Hepatocyte (in vitro differentiated cells): Measurements from ENCODE around the gene MAN2A1. TPM values are rescaled to one million over a fixed set of nuclear protein-coding genes. Genes with fewer than 3 reads are reported as not detected.

Source experiments
- DNase-seq: peaks from one replicate; pipeline ENCODE4 v3.0.0-alpha.2; 2016; ENCODE audit warnings: low spot score
- H2AFZ ChIP-seq: fragments of 200-600 bp; sonication (generic); 2 replicates; pipeline ENCODE4 v1.6.0; 2016; ENCODE audit warnings: antibody characterized with exemption, mild to moderate bottlenecking
- H3K27ac ChIP-seq: fragments of 200-600 bp; sonication (generic); 2 replicates; pipeline ENCODE4 v1.5.1; 2016; ENCODE audit warnings: mild to moderate bottlenecking
- H3K27me3 ChIP-seq: fragments of 200-600 bp; sonication (generic); 2 replicates; pipeline ENCODE4 v1.6.1; 2016
- H3K36me3 ChIP-seq: fragments of 200-600 bp; sonication (generic); replicated peaks from 2 replicates; pipeline ENCODE4 v1.5.1; 2016; ENCODE audit warnings: low read depth; ENCODE audit not compliant: insufficient read depth
- H3K4me1 ChIP-seq: fragments of 200-600 bp; sonication (generic); 2 replicates; pipeline ENCODE4 v1.5.1; 2016; ENCODE audit warnings: mild to moderate bottlenecking, moderate library complexity; ENCODE audit not compliant: insufficient read depth
- H3K4me2 ChIP-seq: fragments of 200-600 bp; sonication (generic); 2 replicates; pipeline ENCODE4 v1.6.0; 2016
- H3K4me3 ChIP-seq: fragments of 200-600 bp; sonication (generic); 2 replicates; pipeline ENCODE4 v1.5.1; 2016; ENCODE audit warnings: mild to moderate bottlenecking
- H3K79me2 ChIP-seq: fragments of 200-600 bp; sonication (generic); 2 replicates; pipeline ENCODE4 v1.6.0; 2017; ENCODE audit warnings: mild to moderate bottlenecking
- H3K9me2 ChIP-seq: fragments of 200-600 bp; sonication (generic); replicated peaks from 2 replicates; pipeline ENCODE4 v1.6.0; 2017; ENCODE audit warnings: mild to moderate bottlenecking; ENCODE audit not compliant: insufficient read depth
- H3K9me3 ChIP-seq: fragments of 200-600 bp; sonication (generic); 2 replicates; pipeline ENCODE4 v1.5.1; 2016; ENCODE audit warnings: low read depth, mild to moderate bottlenecking
- H4K20me1 ChIP-seq: fragments of 200-600 bp; sonication (generic); 2 replicates; pipeline ENCODE4 v1.6.0; 2016; ENCODE audit warnings: mild to moderate bottlenecking; ENCODE audit not compliant: insufficient read depth, poor library complexity, severe bottlenecking
- EZH2 ChIP-seq: fragments of 200-600 bp; sonication (generic); IDR thresholded peaks from 2 replicates; pipeline ENCODE4 v1.6.1; 2016; ENCODE audit warnings: antibody characterized with exemption, mild to moderate bottlenecking, borderline replicate concordance
- EZH2phosphoT487 ChIP-seq: fragments of 200-600 bp; sonication (generic); IDR thresholded peaks from one replicate; pipeline ENCODE4 v1.6.1; 2018; ENCODE audit warnings: antibody characterized with exemption, mild to moderate bottlenecking, low read depth, moderate library complexity; ENCODE audit not compliant: unreplicated experiment, severe bottlenecking
- WGBS: methylation state at CpG from one replicate; pipeline ENCODE4 v1.1.6; 2016; ENCODE audit warnings: low lambda C conversion rate; ENCODE audit errors: missing lambda C conversion rate; 5-methylcytosine and 5-hydroxymethylcytosine counted together
- polyA plus RNA-seq: library from polyadenylated mRNA; unstranded; fragments of >200 nt; fragmentation: Nextera tagmentation; extraction: Ambion mirVana; gene quantifications from 2 replicates; pipeline ENCODE4 v1.2.1, GENCODE V29; 2016
- total RNA-seq: library from RNA; depleted of rRNA; stranded (reverse); fragments of >200 nt; gene quantifications from 2 replicates; pipeline ENCODE4 v1.2.3, GENCODE V29; 2014
- TF ChIP-seq, protein P1 (sequence below): fragments of 200-600 bp; sonication (generic); IDR thresholded peaks from 2 replicates; pipeline ENCODE4 v1.5.1; 2016; ENCODE audit warnings: antibody characterized with exemption, mild to moderate bottlenecking; ENCODE audit not compliant: poor library complexity

The MAN2A1 gene
- total and polyA plus RNA-seq, 2 experiments from 2014 or later: 31.5 to 150 TPM

DNA sequence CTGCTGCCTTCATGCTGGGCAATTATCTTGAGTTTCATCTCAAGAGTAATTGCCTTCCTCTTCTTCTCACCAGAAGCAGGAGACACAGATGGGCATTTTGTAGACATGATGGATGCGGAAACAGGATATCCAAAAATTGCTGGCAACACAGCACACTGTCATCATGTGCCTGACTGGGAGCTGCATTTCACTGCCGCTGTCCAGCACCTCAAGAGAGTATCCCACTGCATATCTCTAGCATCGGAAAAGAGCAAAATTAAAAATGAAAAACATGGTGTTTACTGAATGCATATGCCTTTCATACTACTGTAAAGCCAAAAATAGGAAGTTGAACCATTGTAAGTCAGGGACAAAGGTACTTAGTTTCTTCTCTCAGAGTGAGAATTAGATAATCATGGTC lies 210.7 kb downstream of the MAN2A1 start:
- Histone ChIP-seq H3K4me2 (peak overlapping the region; percentile 21), H3K36me3 (no peaks in the 10 kb centered on the region), H4K20me1 (no peaks in the 10 kb centered on the region), H3K79me2 (no peaks in the 10 kb centered on the region), H2AFZ (no peak overlapping the region), H3K27me3 (no peaks in the 10 kb centered on the region), H3K4me1 (peaks cover 13% of the 10 kb centered on the region), H3K27ac (peak overlapping the region; percentile 51), H3K9me3 (no peaks in the 10 kb centered on the region), H3K4me3 (no peak overlapping the region), H3K9me2 (no peaks in the 10 kb centered on the region)
- TF ChIP-seq EZH2phosphoT487 (no peak), EZH2 (no peak)
- TF ChIP-seq, protein P1, sequence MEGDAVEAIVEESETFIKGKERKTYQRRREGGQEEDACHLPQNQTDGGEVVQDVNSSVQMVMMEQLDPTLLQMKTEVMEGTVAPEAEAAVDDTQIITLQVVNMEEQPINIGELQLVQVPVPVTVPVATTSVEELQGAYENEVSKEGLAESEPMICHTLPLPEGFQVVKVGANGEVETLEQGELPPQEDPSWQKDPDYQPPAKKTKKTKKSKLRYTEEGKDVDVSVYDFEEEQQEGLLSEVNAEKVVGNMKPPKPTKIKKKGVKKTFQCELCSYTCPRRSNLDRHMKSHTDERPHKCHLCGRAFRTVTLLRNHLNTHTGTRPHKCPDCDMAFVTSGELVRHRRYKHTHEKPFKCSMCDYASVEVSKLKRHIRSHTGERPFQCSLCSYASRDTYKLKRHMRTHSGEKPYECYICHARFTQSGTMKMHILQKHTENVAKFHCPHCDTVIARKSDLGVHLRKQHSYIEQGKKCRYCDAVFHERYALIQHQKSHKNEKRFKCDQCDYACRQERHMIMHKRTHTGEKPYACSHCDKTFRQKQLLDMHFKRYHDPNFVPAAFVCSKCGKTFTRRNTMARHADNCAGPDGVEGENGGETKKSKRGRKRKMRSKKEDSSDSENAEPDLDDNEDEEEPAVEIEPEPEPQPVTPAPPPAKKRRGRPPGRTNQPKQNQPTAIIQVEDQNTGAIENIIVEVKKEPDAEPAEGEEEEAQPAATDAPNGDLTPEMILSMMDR: no peak
- WGBS: 91% methylated on average over 3 of the region's 3 CpGs
- no peak for DNase-seq

- H3K4me2 ChIP-seq: peak overlapping the region; percentile 21
- peaks cover 13% of the 10 kb centered on the region for H3K4me1 ChIP-seq
- H3K27ac ChIP-seq: peak overlapping the region; percentile 51
- WGBS: 86% methylated on average over 3 of the region's 3 CpGs
- H3K36me3 ChIP-seq: no peaks in the 10 kb centered on the region
- TF ChIP-seq EZH2phosphoT487 (no peak), EZH2 (no peak)
- TF ChIP-seq, protein P1: no peak
- H3K4me3 ChIP-seq: no peak overlapping the region
- no peaks in the 10 kb centered on the region for H4K20me1 ChIP-seq
- no peaks in the 10 kb centered on the region for H3K27me3 ChIP-seq
- DNase-seq: peak; percentile 54
- H3K9me3 ChIP-seq: no peaks in the 10 kb centered on the region
- no peak overlapping the region for H2AFZ ChIP-seq
- H3K79me2 ChIP-seq: no peaks in the 10 kb centered on the region
- H3K9me2 ChIP-seq: no peaks in the 10 kb centered on the region
Measured at GRCh38 chr5:109900911-109901627, 211.3 kb downstream of the MAN2A1 start.

DNA sequence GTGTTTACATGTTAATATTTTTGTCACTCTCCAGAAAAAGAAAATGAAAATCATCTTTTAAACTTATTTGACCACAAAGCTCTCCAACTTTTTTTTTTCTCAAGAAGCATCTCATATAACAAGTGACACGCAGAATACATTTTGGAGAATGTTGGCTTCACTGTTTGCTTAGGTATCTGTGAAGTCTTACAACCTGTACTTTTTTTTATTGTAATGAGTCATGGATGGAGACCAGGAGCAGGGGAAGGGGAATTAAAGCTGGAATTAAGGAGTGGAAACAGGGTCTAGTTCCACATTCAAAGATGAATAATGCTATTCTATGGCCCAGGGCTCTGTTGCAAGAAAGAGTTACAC lies 211.9 kb downstream of the MAN2A1 start:
- peak overlapping the region; percentile 27 for H3K27ac ChIP-seq
- 67% methylated on average over 1 of the region's 1 CpG for WGBS
- no peaks in the 10 kb centered on the region for H3K36me3 ChIP-seq
- peaks cover 13% of the 10 kb centered on the region for H3K4me1 ChIP-seq
- no peak for TF ChIP-seq EZH2
- TF ChIP-seq, protein P1: no peak
- no peak for TF ChIP-seq EZH2phosphoT487
- no peaks in the 10 kb centered on the region for H3K79me2 ChIP-seq
- peak overlapping the region; percentile 21 for H3K4me2 ChIP-seq
- H4K20me1 ChIP-seq: no peaks in the 10 kb centered on the region
- no peak overlapping the region for H3K4me3 ChIP-seq
- no peaks in the 10 kb centered on the region for H3K9me2 ChIP-seq
- no peaks in the 10 kb centered on the region for H3K9me3 ChIP-seq
- H3K27me3 ChIP-seq: no peaks in the 10 kb centered on the region
- DNase-seq: no peak
- no peak overlapping the region for H2AFZ ChIP-seq
